HUES64 (cell line): ENCODE data around the gene TNS4.

ENCODE experiments used
- H3K27ac ChIP-seq: 2 replicates; pipeline ENCODE4 v1.7.0; 2013; ENCODE audit warnings: low read depth, low read length, inconsistent platforms
- H3K27me3 ChIP-seq: 2 replicates; pipeline ENCODE4 v1.6.1; 2013; ENCODE audit warnings: mild to moderate bottlenecking, low read length; ENCODE audit not compliant: insufficient read depth
- H3K36me3 ChIP-seq: 2 replicates; pipeline ENCODE4 v1.6.1; 2013; ENCODE audit warnings: mild to moderate bottlenecking, low read length; ENCODE audit not compliant: insufficient read depth
- H3K4me1 ChIP-seq: 2 replicates; pipeline ENCODE4 v1.6.1; 2013; ENCODE audit warnings: mild to moderate bottlenecking, low read length, moderate library complexity; ENCODE audit not compliant: insufficient read depth
- H3K4me3 ChIP-seq: 2 replicates; pipeline ENCODE4 v1.5.1; 2013; ENCODE audit warnings: mild to moderate bottlenecking, low read length, moderate library complexity
- H3K9ac ChIP-seq: 2 replicates; pipeline ENCODE4 v1.6.1; 2013; ENCODE audit warnings: mild to moderate bottlenecking, low read depth, low read length
- H3K9me3 ChIP-seq: 2 replicates; pipeline ENCODE4 v1.6.1; 2013; ENCODE audit warnings: low read depth, low read length; ENCODE audit not compliant: insufficient read depth
- WGBS: fragments of 150-250, 120-280 bp; methylation state at CpG from one replicate; pipeline ENCODE4 v1.1.7; 2013; ENCODE audit warnings: missing lambda C conversion rate; 5-methylcytosine and 5-hydroxymethylcytosine counted together

TNS4 gene

DNA sequence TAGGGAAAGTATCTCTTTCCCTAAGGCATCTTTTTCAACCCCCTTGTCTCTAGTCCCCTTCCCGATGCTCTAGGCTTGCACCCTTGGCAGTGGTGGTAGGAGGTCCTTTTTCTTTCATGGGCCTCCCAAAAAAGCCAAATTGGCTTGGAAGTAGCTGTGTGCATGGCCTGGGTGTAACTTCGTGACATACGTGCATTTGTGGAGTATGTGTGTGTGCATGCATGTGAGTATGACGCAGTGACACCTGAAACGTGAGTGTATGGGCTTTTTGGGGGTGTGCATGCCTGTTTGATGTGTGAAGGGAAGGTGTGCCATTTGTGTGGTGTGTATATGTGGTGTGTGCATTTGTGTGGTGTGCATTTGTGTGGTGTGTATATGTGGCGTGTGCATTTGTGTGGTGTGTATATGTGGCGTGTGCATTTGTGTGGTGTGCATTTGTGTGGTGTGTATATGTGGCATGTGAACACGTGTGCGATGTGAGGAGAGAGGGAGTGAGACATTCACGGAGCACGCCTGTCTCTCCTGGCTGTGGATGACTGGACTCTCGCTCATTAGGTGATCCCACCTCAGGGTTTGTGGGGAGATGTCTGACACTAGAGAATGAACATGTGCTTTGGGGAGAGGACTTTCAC is 42.5 kb downstream of the TNS4 start:
- Histone ChIP-seq H3K27me3 (no peaks in the 10 kb centered on the region), H3K9me3 (no peaks in the 10 kb centered on the region), H3K4me1 (peaks cover 21% of the 10 kb centered on the region), H3K9ac (no peak overlapping the region), H3K36me3 (peaks cover 25% of the 10 kb centered on the region), H3K4me3 (no peak overlapping the region), H3K27ac (no peak overlapping the region)
- WGBS, result 94% methylated on average over 12 of the region's 12 CpGs

DNA sequence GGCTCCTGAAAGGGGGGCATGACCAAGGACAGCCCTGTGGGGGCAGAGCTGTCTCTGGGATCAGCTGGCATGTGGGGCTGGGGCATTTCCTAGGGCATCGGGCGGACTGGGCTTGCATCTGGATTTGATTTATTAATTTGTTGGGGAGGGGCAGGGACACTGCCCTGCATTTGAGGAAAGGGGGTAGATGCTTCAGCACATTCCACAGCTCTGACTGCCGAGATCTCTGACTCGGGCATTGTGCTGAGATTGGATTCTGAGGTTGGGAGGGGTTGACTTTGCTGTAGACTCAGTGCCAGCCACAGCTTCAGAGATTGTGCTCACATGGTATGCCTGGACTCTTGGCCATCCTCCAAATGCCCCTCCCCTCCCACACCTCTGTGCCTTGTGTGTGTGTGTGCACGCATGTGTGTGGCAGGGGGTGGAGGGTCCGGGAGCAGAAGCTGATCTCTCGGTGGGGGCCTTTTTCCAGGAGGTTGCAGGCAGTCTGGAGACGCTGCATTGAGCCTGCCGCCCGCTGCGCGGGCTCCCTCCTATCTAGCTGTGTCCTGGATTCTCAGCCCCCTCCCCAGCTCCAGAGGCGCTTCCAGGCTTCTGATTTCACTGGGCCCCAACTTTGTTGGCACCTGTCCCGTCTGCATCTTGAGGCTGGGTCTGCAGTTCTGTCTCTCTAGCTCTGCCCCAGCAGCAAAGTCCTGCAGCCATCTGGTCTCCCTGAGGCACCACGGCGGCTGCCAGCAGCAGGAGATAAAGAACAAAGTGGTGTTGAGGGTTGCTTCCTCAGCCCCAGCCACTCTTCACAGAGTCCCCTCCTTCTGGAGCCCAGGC is 43.2 kb downstream of the TNS4 start:
- H3K9ac ChIP-seq, result no peak overlapping the region
- 75% methylated on average over 16 of the region's 16 CpGs for WGBS
- H3K4me3 ChIP-seq, result no peak overlapping the region
- peaks cover 32% of the 10 kb centered on the region for H3K36me3 ChIP-seq
- H3K4me1 ChIP-seq, result peaks cover 17% of the 10 kb centered on the region
- H3K27ac ChIP-seq, result no peak overlapping the region
- no peaks in the 10 kb centered on the region for H3K27me3 ChIP-seq
- H3K9me3 ChIP-seq, result no peaks in the 10 kb centered on the region

DNA sequence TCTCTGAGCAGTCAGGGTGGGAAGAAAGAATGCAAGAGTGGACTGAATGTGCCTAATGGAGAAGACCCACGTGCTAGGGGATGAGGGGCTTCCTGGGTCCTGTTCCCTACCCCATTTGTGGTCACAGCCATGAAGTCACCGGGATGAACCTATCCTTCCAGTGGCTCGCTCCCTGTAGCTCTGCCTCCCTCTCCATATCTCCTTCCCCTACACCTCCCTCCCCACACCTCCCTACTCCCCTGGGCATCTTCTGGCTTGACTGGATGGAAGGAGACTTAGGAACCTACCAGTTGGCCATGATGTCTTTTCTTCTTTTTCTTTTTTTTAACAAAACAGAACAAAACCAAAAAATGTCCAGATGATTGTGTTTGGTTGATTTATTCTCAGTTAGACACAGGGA is 44.1 kb downstream of the TNS4 start:
- Histone ChIP-seq H3K4me3 (no peak overlapping the region), H3K4me1 (peaks cover 10% of the 10 kb centered on the region; the same call in 1 of the 2 replicates), H3K36me3 (peaks cover 35% of the 10 kb centered on the region), H3K9ac (no peak overlapping the region), H3K9me3 (no peaks in the 10 kb centered on the region), H3K27ac (no peak overlapping the region), H3K27me3 (no peaks in the 10 kb centered on the region)
- WGBS, result 92% methylated on average over 3 of the region's 3 CpGs

DNA sequence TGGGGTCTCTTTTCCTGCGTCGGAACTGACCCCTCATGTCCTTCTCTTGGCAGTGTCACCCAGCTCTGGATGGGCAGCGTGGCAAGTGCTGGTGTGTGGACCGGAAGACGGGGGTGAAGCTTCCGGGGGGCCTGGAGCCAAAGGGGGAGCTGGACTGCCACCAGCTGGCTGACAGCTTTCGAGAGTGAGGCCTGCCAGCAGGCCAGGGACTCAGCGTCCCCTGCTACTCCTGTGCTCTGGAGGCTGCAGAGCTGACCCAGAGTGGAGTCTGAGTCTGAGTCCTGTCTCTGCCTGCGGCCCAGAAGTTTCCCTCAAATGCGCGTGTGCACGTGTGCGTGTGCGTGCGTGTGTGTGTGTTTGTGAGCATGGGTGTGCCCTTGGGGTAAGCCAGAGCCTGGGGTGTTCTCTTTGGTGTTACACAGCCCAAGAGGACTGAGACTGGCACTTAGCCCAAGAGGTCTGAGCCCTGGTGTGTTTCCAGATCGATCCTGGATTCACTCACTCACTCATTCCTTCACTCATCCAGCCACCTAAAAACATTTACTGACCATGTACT is 44.9 kb downstream of the TNS4 start:
- Histone ChIP-seq H3K4me3 (no peak overlapping the region), H3K36me3 (peaks cover 35% of the 10 kb centered on the region), H3K4me1 (peaks cover 10% of the 10 kb centered on the region; the same call in 1 of the 2 replicates), H3K27ac (no peak overlapping the region), H3K9me3 (no peaks in the 10 kb centered on the region), H3K27me3 (no peaks in the 10 kb centered on the region), H3K9ac (no peak overlapping the region)
- 97% methylated on average over 16 of the region's 16 CpGs for WGBS

DNA sequence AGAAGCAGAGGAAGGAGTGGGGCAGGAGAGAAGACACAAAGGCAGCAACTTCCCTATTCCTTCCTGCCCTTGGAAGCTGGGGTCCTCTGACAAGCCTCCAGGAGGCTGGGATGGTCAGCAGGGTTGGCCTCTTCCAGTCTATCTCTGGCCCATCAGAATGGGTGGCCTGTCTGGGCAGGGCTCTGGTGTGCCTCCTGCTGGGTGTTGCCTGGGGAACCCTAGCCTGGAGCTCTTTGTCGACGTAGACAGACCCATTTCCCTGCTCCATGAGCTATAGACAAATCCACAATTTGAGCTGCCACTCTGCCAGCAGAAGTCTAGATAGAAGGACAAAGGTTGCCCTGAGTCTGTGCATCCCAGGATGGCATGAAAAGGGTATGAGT is 46.8 kb downstream of the TNS4 start:
- Histone ChIP-seq H3K4me3 (no peak overlapping the region), H3K9ac (no peak overlapping the region), H3K4me1 (peaks cover 10% of the 10 kb centered on the region; the same call in 1 of the 2 replicates), H3K9me3 (no peaks in the 10 kb centered on the region), H3K27me3 (no peaks in the 10 kb centered on the region), H3K27ac (no peak overlapping the region), H3K36me3 (peaks cover 35% of the 10 kb centered on the region)
- 62% methylated on average over 2 of the region's 2 CpGs for WGBS

DNA sequence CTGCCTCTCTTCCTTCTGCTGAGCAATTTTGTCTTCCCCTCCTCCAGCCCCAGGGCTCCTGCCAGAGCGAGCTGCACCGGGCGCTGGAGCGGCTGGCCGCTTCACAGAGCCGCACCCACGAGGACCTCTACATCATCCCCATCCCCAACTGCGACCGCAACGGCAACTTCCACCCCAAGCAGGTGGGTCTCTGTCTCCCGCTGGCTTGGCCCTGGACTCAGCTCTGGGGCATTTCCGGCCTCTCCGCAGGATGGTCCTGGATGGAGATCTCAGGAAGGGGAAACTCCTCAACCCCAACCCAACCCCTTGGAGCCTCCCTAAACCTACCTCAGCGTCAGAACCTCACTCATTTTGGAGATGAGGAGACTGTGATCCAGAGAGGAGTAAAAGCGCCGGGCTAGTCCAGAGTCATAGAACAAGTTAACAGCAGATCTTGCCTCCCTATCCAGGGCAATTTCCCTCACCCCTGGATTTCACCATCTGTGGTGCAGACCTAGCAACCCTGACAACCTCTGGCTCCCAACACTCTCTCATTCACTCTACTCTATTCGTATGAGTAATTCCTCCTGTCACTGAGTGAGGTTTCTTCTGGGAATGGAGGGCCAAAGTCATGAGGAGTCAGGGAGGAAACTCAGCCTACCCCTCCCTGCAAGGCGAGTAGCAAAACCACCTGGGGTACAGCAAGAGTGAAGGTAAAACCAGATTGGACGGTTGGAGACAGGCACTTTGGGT is 47.4 kb downstream of the TNS4 start:
- Histone ChIP-seq H3K36me3 (peaks cover 35% of the 10 kb centered on the region), H3K4me1 (peaks cover 10% of the 10 kb centered on the region; the same call in 1 of the 2 replicates), H3K9ac (no peak overlapping the region), H3K27ac (no peak overlapping the region), H3K27me3 (no peaks in the 10 kb centered on the region), H3K4me3 (no peak overlapping the region), H3K9me3 (no peaks in the 10 kb centered on the region)
- WGBS, result 93% methylated on average over 19 of the region's 19 CpGs

DNA sequence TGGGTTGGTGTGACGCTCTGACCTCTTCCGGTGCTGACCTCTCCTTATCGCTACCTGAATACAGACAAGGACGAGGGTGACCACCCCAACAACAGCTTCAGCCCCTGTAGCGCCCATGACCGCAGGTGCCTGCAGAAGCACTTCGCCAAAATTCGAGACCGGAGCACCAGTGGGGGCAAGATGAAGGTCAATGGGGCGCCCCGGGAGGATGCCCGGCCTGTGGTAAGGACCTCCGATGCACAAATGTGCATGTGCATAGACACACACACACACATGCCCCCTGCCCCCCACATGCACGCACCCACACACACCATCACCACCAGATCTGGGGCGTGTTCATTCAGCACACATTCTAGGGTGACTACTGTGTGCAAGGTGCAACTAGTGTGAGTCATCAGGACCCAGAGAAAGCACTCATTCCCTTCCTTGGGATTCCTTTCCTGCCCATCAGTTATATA is 48.5 kb downstream of the TNS4 start:
- Histone ChIP-seq H3K9ac (no peak overlapping the region), H3K4me3 (no peak overlapping the region), H3K4me1 (peaks cover 5% of the 10 kb centered on the region; the same call in 1 of the 2 replicates), H3K27me3 (no peaks in the 10 kb centered on the region), H3K9me3 (no peaks in the 10 kb centered on the region), H3K27ac (no peak overlapping the region), H3K36me3 (peaks cover 35% of the 10 kb centered on the region)
- 92% methylated on average over 15 of the region's 15 CpGs for WGBS

DNA sequence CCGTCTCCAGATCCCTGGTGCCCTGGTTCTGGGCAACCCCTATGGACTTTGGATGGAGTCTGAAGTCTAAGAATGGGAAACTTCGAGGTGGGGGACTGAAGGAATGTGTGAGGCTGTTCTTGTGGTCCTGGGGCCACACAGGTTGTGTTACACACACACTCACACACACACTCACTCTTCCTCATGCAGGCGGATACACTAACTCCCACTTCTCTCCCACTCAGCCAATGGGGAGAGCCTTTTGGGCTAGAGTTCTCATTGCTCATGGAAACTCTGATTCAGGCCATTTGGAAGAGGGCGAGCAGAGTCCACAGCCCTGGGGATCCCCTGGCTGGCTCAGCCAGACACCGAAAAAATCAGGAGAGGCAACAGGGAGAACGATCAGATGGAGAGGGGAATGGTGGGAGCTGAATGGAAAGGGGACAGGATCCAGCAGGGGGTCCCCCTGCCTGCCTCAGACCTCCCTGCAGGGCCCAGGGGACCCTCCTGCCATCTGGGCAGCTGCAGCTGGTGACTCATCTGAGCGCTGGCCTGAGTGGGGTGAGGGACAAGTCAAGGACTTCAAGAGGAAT is 49.1 kb downstream of the TNS4 start:
- H3K4me3 ChIP-seq, result no peak overlapping the region
- H3K4me1 ChIP-seq, result no peaks in the 10 kb centered on the region
- 88% methylated on average over 7 of the region's 7 CpGs for WGBS

DNA sequence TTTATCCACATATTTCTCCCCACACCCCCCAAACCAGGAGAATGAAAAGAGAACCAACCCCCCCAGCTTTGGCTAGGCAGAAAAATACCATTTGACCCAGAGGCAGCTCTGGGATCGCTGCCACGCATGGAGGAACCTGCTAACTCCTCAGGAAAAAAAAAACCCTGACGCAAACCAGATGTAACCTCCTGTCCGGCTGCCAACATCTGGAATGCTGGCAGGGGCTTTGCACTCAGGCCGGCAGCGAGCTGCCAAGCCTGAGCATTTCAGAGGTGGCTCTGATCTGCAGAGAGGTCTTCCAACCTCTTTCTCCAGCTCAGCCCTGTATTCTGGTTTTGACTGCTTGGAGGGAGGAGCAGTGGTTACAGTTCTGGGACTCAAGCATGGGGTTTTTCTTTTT is 50.0 kb downstream of the TNS4 start:
- H3K36me3 ChIP-seq, result peaks cover 32% of the 10 kb centered on the region
- 94% methylated on average over 6 of the region's 6 CpGs for WGBS
- H3K4me1 ChIP-seq, result no peaks in the 10 kb centered on the region
- no peaks in the 10 kb centered on the region for H3K9me3 ChIP-seq
- no peak overlapping the region for H3K4me3 ChIP-seq
- no peak overlapping the region for H3K9ac ChIP-seq
- no peak overlapping the region for H3K27ac ChIP-seq
- no peaks in the 10 kb centered on the region for H3K27me3 ChIP-seq

More for the DNA sequence above, 49.1 kb downstream of the TNS4 start:
- Histone ChIP-seq H3K27ac (no peak overlapping the region), H3K36me3 (peaks cover 35% of the 10 kb centered on the region), H3K27me3 (no peaks in the 10 kb centered on the region), H3K9me3 (no peaks in the 10 kb centered on the region), H3K9ac (no peak overlapping the region)

DNA sequence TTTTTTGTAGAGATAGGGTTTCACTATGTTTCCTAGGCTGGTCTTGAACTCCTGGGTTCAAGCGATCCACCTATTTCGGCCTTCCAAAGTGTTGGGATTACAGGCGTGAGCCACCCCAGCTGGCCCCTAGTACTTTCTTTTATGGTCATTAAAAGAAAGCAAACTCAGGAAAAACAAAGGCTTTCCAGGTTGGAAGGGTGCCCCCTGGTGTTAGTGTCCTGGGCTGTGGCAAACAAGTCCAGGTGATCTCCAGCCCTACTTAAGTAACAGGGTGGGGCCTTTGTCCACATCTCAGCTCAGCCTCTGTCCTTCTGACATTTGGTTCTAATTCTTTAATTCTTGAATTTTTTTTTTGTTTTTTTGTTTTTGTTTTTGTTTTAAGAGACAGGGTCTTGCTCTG is 51.2 kb downstream of the TNS4 start:
- Histone ChIP-seq H3K27ac (no peak overlapping the region), H3K4me1 (peaks cover 6% of the 10 kb centered on the region)

More for the DNA sequence above, 51.2 kb downstream of the TNS4 start:
- H3K36me3 ChIP-seq, result peaks cover 22% of the 10 kb centered on the region
- 89% methylated on average over 3 of the region's 3 CpGs for WGBS
- H3K9ac ChIP-seq, result no peak overlapping the region
- no peaks in the 10 kb centered on the region for H3K27me3 ChIP-seq
- H3K4me3 ChIP-seq, result no peak overlapping the region
- H3K9me3 ChIP-seq, result no peaks in the 10 kb centered on the region
